Mesenchymal stem cell (in vitro differentiated cells and primary cell): ENCODE measurements around the gene HPSE. TPM values are rescaled to one million over a fixed set of nuclear protein-coding genes. Genes with fewer than 3 reads are reported as not detected.

Experiments
- small RNA-seq: library from polyadenylated mRNA; stranded (forward); fragments of <200 nt; extraction: miRNeasy Mini kit (QIAGEN cat#:217004); gene quantifications from one replicate; pipeline ENCODE3, GENCODE V24; 2013; ENCODE audit warnings: low read depth

HPSE gene

Small RNA genes within 50 kb of the gene (small RNA-seq; reads per million reads assigned to genes)
- gene AC114781.5, result not detected
